Neutrophil (primary cell): ENCODE measurements around the gene NOP14.

Experiments used
- H3K27ac ChIP-seq: fragments of 200-600 bp; sonication (generic); 2 replicates; pipeline ENCODE4 v1.5.1; 2016; ENCODE audit warnings: mild to moderate bottlenecking, moderate library complexity
- H3K27me3 ChIP-seq: fragments of 200-600 bp; sonication (generic); 2 replicates; pipeline ENCODE4 v1.6.0; 2016; ENCODE audit warnings: mild to moderate bottlenecking
- H3K36me3 ChIP-seq: fragments of 200-600 bp; sonication (generic); 2 replicates; pipeline ENCODE4 v1.5.1; 2017
- H3K4me1 ChIP-seq, 2 experiments: fragments of 200-600 bp in 1 of 2; sonication (generic) in 1 of 2; 1 replicate in 1 of 2; 2 replicates in 1 of 2; pipeline versions ENCODE4 v1.5.1 to v1.6.1; 2013 to 2016; ENCODE audit warnings: low read depth in 1 of 2, low read length in 1 of 2, mild to moderate bottlenecking in 1 of 2, moderate library complexity in 1 of 2; ENCODE audit not compliant: control insufficient read depth in 1 of 2, insufficient read depth in 1 of 2
- H3K4me3 ChIP-seq, 2 experiments: fragments of 200-600 bp in 1 of 2; sonication (generic) in 1 of 2; 1 replicate in 1 of 2; 2 replicates in 1 of 2; pipeline ENCODE4 v1.5.1; 2013 to 2016; ENCODE audit warnings: low read depth in 1 of 2, low read length in 1 of 2, mild to moderate bottlenecking in 1 of 2, moderate library complexity in 1 of 2
- H3K9me3 ChIP-seq: fragments of 200-600 bp; sonication (generic); 2 replicates; pipeline ENCODE4 v1.5.1; 2016
- TF ChIP-seq, protein P1 (sequence below): fragments of 200-600 bp; sonication (generic); IDR thresholded peaks from 2 replicates; pipeline ENCODE4 v1.5.1; 2016; ENCODE audit warnings: antibody characterized with exemption

Gene NOP14

DNA sequence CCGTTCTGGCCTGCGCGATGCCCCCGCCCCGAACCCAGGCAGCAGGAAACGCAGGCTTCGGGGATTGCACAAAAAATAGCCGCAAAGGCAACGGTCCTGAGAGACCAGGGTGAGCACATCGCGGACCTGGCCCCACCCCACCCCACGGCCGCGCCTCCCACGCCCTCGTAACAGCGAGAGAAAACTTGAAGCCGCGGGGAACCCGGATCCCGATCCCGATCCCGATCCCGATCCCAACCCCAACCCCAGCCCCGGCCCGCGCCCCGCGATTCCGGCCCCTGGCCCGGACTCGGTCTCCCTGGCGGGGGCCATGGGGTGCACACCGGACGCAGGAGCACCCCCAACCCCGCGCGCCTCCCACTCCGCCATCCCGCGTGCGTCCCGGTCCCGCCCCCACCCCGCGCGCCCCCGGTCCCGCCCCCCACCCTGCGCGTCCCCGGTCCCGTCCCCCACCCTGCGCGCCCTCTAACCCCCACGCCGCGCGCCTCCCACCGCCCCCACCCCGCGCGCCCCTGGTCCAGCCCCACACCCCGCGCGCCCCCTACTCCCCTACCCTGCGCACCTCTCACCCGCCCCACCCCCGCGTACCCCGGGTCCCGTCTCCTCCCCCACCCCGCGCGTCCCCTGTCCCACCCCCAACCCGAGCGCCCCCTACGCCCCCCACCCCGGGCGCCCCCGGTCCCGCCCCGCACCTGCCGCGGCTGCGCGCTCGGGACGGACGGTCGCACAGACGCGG lies 29.0 kb downstream of the NOP14 start:
- Histone ChIP-seq H3K4me3 (peak overlapping the region; percentile 90 to 94), H3K27ac (peak overlapping the region; percentile 88), H3K27me3 (no peaks in the 10 kb centered on the region), H3K4me1 (peaks cover 41 to 48% of the 10 kb centered on the region in 2 experiments), H3K36me3 (peaks cover 40% of the 10 kb centered on the region), H3K9me3 (no peaks in the 10 kb centered on the region)
- TF ChIP-seq, protein P1, sequence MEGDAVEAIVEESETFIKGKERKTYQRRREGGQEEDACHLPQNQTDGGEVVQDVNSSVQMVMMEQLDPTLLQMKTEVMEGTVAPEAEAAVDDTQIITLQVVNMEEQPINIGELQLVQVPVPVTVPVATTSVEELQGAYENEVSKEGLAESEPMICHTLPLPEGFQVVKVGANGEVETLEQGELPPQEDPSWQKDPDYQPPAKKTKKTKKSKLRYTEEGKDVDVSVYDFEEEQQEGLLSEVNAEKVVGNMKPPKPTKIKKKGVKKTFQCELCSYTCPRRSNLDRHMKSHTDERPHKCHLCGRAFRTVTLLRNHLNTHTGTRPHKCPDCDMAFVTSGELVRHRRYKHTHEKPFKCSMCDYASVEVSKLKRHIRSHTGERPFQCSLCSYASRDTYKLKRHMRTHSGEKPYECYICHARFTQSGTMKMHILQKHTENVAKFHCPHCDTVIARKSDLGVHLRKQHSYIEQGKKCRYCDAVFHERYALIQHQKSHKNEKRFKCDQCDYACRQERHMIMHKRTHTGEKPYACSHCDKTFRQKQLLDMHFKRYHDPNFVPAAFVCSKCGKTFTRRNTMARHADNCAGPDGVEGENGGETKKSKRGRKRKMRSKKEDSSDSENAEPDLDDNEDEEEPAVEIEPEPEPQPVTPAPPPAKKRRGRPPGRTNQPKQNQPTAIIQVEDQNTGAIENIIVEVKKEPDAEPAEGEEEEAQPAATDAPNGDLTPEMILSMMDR, result no peak

DNA sequence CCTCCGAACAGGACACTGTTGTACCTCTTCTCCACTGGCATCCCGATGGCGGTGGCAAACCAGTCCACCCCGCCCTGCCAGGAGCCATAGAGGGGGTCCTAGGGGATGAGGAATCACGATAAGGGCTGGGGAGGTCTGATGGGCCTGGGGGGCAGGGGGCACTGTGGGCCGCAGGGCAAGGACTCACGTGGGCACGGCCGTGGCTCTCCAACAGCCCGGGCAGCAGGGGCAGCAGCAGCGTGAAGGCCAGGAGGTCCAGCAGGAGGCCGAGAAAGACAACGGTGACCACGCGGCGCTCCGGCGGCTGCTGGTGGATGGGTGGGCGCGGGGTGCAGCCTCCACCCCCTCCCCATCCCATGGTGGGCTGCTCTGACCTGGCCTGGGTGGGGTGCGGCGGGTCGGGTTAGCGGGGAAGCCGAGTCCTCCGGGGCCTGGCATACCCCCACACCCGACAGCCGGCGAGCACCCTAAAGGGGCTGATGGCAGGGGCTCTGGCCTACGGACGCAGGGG lies 29.6 kb downstream of the NOP14 start:
- H3K9me3 ChIP-seq, result no peaks in the 10 kb centered on the region
- peaks cover 41 to 48% of the 10 kb centered on the region in 2 experiments for H3K4me1 ChIP-seq
- peaks cover 40% of the 10 kb centered on the region for H3K36me3 ChIP-seq

GRCh38 chr4:2932951-2933565 lies 30.1 kb downstream of the NOP14 start:
- Histone ChIP-seq H3K27me3 (no peaks in the 10 kb centered on the region), H3K27ac (peak overlapping the region; percentile 88), H3K4me1 (peaks cover 41 to 48% of the 10 kb centered on the region in 2 experiments), H3K9me3 (no peaks in the 10 kb centered on the region), H3K4me3 (peak overlapping the region; percentile 55 to 90), H3K36me3 (peaks cover 41% of the 10 kb centered on the region)
- TF ChIP-seq, protein P1, result no peak

More for the DNA sequence above, 29.6 kb downstream of the NOP14 start:
- TF ChIP-seq, protein P1, result no peak
- H3K27ac ChIP-seq, result peak overlapping the region; percentile 88
- peak overlapping the region; percentile 55 to 90 for H3K4me3 ChIP-seq
- no peaks in the 10 kb centered on the region for H3K27me3 ChIP-seq

DNA sequence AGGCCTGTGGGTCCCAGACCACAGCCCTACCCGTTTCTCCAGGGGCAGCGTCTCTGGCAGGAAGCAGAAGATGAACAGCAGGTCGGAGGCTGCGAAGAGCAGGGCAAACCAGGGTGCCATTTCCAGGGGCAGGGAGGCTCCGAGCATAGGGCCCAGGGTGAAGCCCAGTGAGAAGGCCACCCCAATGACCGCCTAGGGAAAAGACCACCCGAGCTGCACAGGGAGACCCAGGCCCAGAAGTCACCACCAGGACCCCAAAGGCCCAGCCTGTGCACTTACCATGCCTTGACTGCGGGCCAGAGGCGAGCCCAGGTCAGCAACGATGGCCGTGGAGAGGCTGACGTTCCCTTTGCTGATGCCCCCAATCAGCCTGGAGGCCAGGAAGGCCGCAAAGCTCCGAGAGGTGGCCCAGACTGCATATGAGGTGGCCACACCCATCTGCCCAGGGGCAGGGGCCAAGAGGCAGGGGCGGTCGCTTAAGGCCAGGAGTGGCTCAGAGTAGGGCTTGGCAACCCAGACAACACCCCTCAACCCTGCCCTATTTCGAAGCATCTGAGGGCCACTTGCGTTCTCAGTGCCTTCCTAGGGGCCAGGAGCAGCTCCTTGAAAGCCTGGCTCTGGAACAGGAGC lies 30.8 kb downstream of the NOP14 start:
- Histone ChIP-seq H3K4me1 (peaks cover 41 to 48% of the 10 kb centered on the region in 2 experiments), H3K9me3 (no peaks in the 10 kb centered on the region), H3K27me3 (no peaks in the 10 kb centered on the region), H3K4me3 (peak overlapping the region; percentile 34 to 90), H3K27ac (peak overlapping the region; percentile 88), H3K36me3 (peaks cover 41% of the 10 kb centered on the region)
- TF ChIP-seq, protein P1, result no peak

- no peaks in the 10 kb centered on the region for H3K27me3 ChIP-seq
- no peaks in the 10 kb centered on the region for H3K9me3 ChIP-seq
- TF ChIP-seq, protein P1, result peak; percentile 52
- H3K4me3 ChIP-seq, result peak overlapping the region; percentile 34 to 90
- H3K4me1 ChIP-seq, result peaks cover 41 to 48% of the 10 kb centered on the region in 2 experiments
- peaks cover 48% of the 10 kb centered on the region for H3K36me3 ChIP-seq
- H3K27ac ChIP-seq, result peak overlapping the region; percentile 88
Observed at GRCh38 chr4:2931512-2932301, 31.5 kb downstream of the NOP14 start.
